Neural progenitor cell (in vitro differentiated cells): ENCODE results near the gene IRX5. TPM values are rescaled to one million over a fixed set of nuclear protein-coding genes. Genes with fewer than 3 reads are reported as not detected.

Source experiments
- DNase-seq: peaks from one replicate; pipeline ENCODE4 v3.0.0-alpha.2; 2016; ENCODE audit warnings: low spot score
- H2AFZ ChIP-seq: fragments of 200-600 bp; sonication (generic); replicated peaks from 2 replicates; pipeline ENCODE4 v1.6.1; 2016; ENCODE audit warnings: antibody characterized with exemption
- H3F3A ChIP-seq: fragments of 200-600 bp; sonication (generic); 2 replicates; pipeline ENCODE4 v1.6.1; 2016; ENCODE audit warnings: antibody characterized with exemption, low read depth
- H3K27ac ChIP-seq: fragments of 200-600 bp; sonication (generic); 2 replicates; pipeline ENCODE4 v1.5.1; 2016; ENCODE audit warnings: mild to moderate bottlenecking
- H3K27me3 ChIP-seq: fragments of 200-600 bp; sonication (generic); 2 replicates; pipeline ENCODE4 v1.6.1; 2016; ENCODE audit warnings: mild to moderate bottlenecking, moderate library complexity
- H3K36me3 ChIP-seq: fragments of 200-600 bp; sonication (generic); 2 replicates; pipeline ENCODE4 v1.5.1; 2016
- H3K4me1 ChIP-seq: fragments of 200-600 bp; sonication (generic); 2 replicates; pipeline ENCODE4 v1.6.1; 2016; ENCODE audit warnings: mixed run types
- H3K4me2 ChIP-seq: fragments of 200-600 bp; sonication (generic); 2 replicates; pipeline ENCODE4 v1.6.1; 2016
- H3K4me3 ChIP-seq: fragments of 200-600 bp; sonication (generic); 2 replicates; pipeline ENCODE4 v1.5.1; 2016
- H3K79me2 ChIP-seq: fragments of 200-600 bp; sonication (generic); 2 replicates; pipeline ENCODE4 v1.6.1; 2016; ENCODE audit warnings: low read depth
- H3K9ac ChIP-seq: fragments of 200-600 bp; sonication (generic); 2 replicates; pipeline ENCODE4 v1.6.1; 2016
- H3K9me3 ChIP-seq: fragments of 200-600 bp; sonication (generic); 2 replicates; pipeline ENCODE4 v1.5.1; 2016; ENCODE audit warnings: low read depth
- H4K20me1 ChIP-seq: fragments of 200-600 bp; sonication (generic); 2 replicates; pipeline ENCODE4 v1.6.1; 2016; ENCODE audit warnings: low read depth
- H3K27ac Mint-ChIP-seq: 3 replicates; pipeline ENCODE4 v1.8.0; 2021; ENCODE audit warnings: mixed read lengths
- H3K27me3 Mint-ChIP-seq: 2 replicates; pipeline ENCODE4 v1.8.0; 2022; ENCODE audit warnings: low read depth, mild to moderate bottlenecking, inconsistent platforms, moderate library complexity, mixed read lengths; ENCODE audit not compliant: insufficient read depth
- H3K36me3 Mint-ChIP-seq: 3 replicates; pipeline ENCODE4 v1.8.0; 2021; ENCODE audit warnings: mixed read lengths
- H3K4me1 Mint-ChIP-seq: 3 replicates; pipeline ENCODE4 v1.8.0; 2021; ENCODE audit warnings: mixed read lengths
- H3K4me3 Mint-ChIP-seq: 3 replicates; pipeline ENCODE4 v1.8.0; 2021; ENCODE audit warnings: mild to moderate bottlenecking, moderate library complexity, mixed read lengths
- H3K9me3 Mint-ChIP-seq: 3 replicates; pipeline ENCODE4 v1.8.0; 2020; ENCODE audit warnings: mixed read lengths
- CTCF ChIP-seq: fragments of 200-600 bp; sonication (generic); IDR thresholded peaks from 2 replicates; pipeline ENCODE4 v1.5.1; 2017; ENCODE audit warnings: antibody characterized with exemption, mild to moderate bottlenecking
- EZH2 ChIP-seq: fragments of 200-600 bp; sonication (generic); IDR thresholded peaks from 2 replicates; pipeline ENCODE4 v1.6.1; 2017; ENCODE audit warnings: antibody characterized with exemption, mild to moderate bottlenecking, moderate library complexity
- EZH2phosphoT487 ChIP-seq: fragments of 200-600 bp; sonication (generic); IDR thresholded peaks from 2 replicates; pipeline ENCODE4 v1.6.1; 2017; ENCODE audit warnings: antibody characterized with exemption
- total RNA-seq: library from RNA; depleted of rRNA; stranded (reverse); fragments of >200 nt; gene quantifications from 2 replicates; pipeline ENCODE4 v1.2.3, GENCODE V29; 2015; ENCODE audit warnings: low replicate concordance

IRX5 gene
- total RNA-seq, 1 donor from 2014 or later: 1.6 TPM

DNA sequence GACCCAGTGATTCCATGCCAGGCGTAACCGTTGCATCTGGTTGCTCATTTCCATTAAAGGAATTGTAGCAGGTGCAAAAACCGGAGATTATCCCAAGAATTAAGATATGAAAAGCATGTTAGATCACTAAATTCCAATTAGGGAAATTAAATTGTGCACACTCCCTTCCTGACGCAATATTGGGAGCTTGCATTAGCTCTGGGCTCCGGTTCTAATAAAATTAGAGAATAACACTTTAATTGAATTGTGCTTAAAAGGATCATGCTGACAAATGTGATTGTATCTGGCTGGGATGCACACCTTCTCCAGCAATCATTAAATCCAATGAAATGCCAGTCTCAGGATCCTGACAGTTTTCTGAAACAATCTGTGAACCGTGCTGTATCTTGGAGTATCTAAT is 38.1 kb downstream of the IRX5 start:
- Histone ChIP-seq H3K27ac (no peak overlapping the region), H3K9me3 (no peaks in the 10 kb centered on the region), H3K9ac (no peak overlapping the region), H3K4me2 (no peak overlapping the region), H2AFZ (no peak overlapping the region), H4K20me1 (no peaks in the 10 kb centered on the region), H3K4me3 (no peak overlapping the region), H3K79me2 (no peaks in the 10 kb centered on the region), H3F3A (no peaks in the 10 kb centered on the region), H3K36me3 (no peaks in the 10 kb centered on the region), H3K4me1 (no peaks in the 10 kb centered on the region), H3K27me3 (no peaks in the 10 kb centered on the region)
- Mint-ChIP-seq H3K4me1 (no peaks in the 10 kb centered on the region), H3K9me3 (no peaks in the 10 kb centered on the region), H3K27ac (no peak overlapping the region), H3K36me3 (no peaks in the 10 kb centered on the region), H3K27me3 (peaks cover 8% of the 10 kb centered on the region), H3K4me3 (no peak overlapping the region)
- no peak for DNase-seq
- no peak for TF ChIP-seq CTCF
- no peak for TF ChIP-seq EZH2
- TF ChIP-seq EZH2phosphoT487: no peak

- Histone ChIP-seq H3F3A (no peaks in the 10 kb centered on the region), H3K27ac (no peak overlapping the region), H4K20me1 (no peaks in the 10 kb centered on the region), H3K27me3 (no peaks in the 10 kb centered on the region), H3K4me3 (no peak overlapping the region), H3K79me2 (no peaks in the 10 kb centered on the region), H2AFZ (no peak overlapping the region), H3K9me3 (no peaks in the 10 kb centered on the region), H3K36me3 (no peaks in the 10 kb centered on the region), H3K4me2 (no peak overlapping the region), H3K9ac (no peak overlapping the region), H3K4me1 (no peaks in the 10 kb centered on the region)
- Mint-ChIP-seq H3K27me3 (peaks cover 5% of the 10 kb centered on the region), H3K4me3 (no peak overlapping the region), H3K4me1 (no peaks in the 10 kb centered on the region), H3K9me3 (no peaks in the 10 kb centered on the region), H3K27ac (no peak overlapping the region), H3K36me3 (no peaks in the 10 kb centered on the region)
- TF ChIP-seq EZH2 (no peak), CTCF (no peak), EZH2phosphoT487 (no peak)
- no peak for DNase-seq
Measured at GRCh38 chr16:54970016-54970415, 39.4 kb downstream of the IRX5 start.

DNA sequence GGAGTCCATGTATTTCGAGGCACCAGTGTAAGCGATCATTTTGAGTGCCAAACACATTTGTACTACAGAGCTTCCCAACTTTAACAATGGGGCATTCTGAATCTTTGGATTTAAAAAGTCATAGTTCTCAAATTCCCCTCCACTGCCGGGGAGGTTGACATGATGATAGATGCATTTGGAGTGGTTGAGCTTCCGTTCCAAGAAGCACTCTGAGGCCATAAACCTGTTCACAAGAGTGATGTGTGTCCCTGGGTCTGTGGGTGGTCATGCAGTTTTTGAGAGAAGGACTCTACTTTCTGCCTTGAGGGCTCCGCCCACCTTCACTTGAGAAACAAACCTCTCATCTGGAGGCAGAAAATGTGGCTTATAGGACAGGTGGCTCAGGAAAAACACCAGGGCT is 43.7 kb downstream of the IRX5 start:
- H3K4me1 ChIP-seq: no peaks in the 10 kb centered on the region
- H3K27ac ChIP-seq: no peak overlapping the region
- H3K27me3 Mint-ChIP-seq: peaks cover 5% of the 10 kb centered on the region
- no peaks in the 10 kb centered on the region for H3K79me2 ChIP-seq
- H3K4me1 Mint-ChIP-seq: no peaks in the 10 kb centered on the region
- no peak overlapping the region for H3K9ac ChIP-seq
- no peak overlapping the region for H2AFZ ChIP-seq
- H3K36me3 Mint-ChIP-seq: no peaks in the 10 kb centered on the region
- no peak overlapping the region for H3K4me3 ChIP-seq
- H3K27ac Mint-ChIP-seq: no peak overlapping the region
- H3K9me3 ChIP-seq: no peaks in the 10 kb centered on the region
- no peak overlapping the region for H3K4me3 Mint-ChIP-seq
- no peaks in the 10 kb centered on the region for H3K9me3 Mint-ChIP-seq
- H3K36me3 ChIP-seq: no peaks in the 10 kb centered on the region
- H3K4me2 ChIP-seq: no peak overlapping the region
- no peak for TF ChIP-seq EZH2phosphoT487
- TF ChIP-seq EZH2: no peak
- no peak for TF ChIP-seq CTCF
- H3K27me3 ChIP-seq: no peaks in the 10 kb centered on the region
- H4K20me1 ChIP-seq: no peaks in the 10 kb centered on the region
- no peak for DNase-seq
- no peaks in the 10 kb centered on the region for H3F3A ChIP-seq
